A673 (cell line): ENCODE measurements around the gene MDFIC.

Experiments
- CTCF ChIP-seq: fragments of 300-800, 200-600 bp; sonication (generic); conservative IDR thresholded peaks from 2 replicates; pipeline ENCODE4 v1.5.1; 2017; ENCODE audit warnings: low read depth, mild to moderate bottlenecking, antibody characterized with exemption, low read length, moderate library complexity, mixed read lengths
- EZH2 ChIP-seq: fragments of 200-600 bp; sonication (generic); IDR thresholded peaks from 2 replicates; pipeline ENCODE4 v1.6.1; 2017; ENCODE audit warnings: borderline replicate concordance, low read depth, mild to moderate bottlenecking, mixed read lengths, antibody characterized with exemption, low read length; ENCODE audit not compliant: poor library complexity, severe bottlenecking

DNA sequence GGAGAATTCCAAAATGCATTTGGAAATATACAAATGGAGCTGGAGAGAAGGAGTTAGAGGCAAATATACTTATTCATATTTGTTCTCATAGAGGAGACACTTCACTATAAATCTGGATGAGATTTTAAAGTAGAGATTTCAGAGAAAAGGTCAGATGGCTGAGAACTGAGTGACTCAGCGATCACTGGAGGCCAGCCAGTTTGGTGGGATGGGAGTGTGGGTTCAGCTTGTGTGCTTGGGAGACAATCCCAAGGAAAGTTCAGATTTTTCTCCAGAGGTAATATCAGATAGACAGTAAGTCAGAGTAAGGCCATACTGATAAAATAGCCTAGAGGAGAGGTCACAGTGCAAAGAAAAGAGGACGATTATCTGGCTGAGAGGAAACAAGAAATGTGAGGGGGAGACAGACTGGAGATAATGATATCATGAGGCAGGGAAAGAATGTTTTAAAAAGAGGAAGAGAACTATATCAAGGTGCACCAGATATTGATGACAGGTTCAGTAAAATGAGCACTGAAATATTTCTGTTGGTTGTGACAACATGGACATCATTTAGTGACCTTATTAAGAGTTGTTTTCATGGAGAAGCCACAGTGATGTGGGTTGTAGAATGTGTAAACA is 67.0 kb downstream of the MDFIC start:
- no peak for TF ChIP-seq CTCF
- TF ChIP-seq EZH2: no peak
